K562 treated with DMSO at 1 percent for 24 hours (cell line): Measurements from ENCODE around the gene ARRB2. TPM values are rescaled to one million over a fixed set of nuclear protein-coding genes. Genes with fewer than 3 reads are reported as not detected.

ENCODE experiments used
- total RNA-seq: library from RNA; unstranded; fragments of 300-600 nt; gene quantifications from 2 replicates; pipeline ENCODE4 v1.2.3, GENCODE V29; 2022; ENCODE audit warnings: low read depth; ENCODE audit not compliant: insufficient read depth

Gene ARRB2
- 26.7 and 34.6 TPM in 2 replicates for total RNA-seq

DNA sequence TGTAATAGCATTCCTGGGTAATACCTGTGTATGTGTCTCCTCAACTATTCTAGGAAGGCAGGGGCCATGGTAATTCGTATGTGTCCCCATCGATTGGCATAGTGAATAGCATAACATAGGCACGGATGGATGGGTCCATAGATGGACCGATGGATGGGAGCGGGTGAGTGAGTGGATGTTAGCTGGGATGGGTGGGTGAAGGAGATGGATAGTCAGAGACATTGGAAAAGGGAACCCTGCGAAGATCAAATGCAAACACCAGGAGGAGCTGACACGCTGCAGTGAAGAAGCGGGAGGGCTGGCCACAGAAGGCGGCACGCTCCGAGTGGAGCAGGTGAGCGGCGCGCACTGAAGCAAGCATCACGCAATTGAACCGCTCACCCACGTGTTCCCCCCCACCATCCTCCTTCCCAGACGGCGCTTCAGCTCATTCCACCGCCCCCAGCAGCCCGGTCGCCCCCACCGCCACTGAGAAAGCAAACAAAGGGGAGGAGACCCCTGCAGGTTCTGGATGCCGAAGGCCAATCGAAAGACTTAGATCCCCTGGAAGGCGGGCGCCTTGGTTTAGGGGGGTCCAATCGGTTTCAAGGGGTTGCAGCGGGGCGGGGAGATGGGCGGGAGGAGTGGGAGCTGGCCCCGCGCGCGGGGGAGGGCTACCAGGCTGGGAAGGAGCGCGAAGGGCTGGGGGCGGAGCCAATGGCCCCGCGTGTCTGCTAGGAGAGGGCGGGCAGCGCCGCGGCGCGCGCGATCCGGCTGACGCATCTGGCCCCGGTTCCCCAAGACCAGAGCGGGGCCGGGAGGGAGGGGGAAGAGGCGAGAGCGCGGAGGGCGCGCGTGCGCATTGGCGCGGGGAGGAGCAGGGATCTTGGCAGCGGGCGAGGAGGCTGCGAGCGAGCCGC is at the start of gene ARRB2:
Gene ARRB2, plus strand, starts transcription at position 839 of the 899 bp plus-strand sequence. CDS start 90 bp downstream, outside the sequence.

DNA sequence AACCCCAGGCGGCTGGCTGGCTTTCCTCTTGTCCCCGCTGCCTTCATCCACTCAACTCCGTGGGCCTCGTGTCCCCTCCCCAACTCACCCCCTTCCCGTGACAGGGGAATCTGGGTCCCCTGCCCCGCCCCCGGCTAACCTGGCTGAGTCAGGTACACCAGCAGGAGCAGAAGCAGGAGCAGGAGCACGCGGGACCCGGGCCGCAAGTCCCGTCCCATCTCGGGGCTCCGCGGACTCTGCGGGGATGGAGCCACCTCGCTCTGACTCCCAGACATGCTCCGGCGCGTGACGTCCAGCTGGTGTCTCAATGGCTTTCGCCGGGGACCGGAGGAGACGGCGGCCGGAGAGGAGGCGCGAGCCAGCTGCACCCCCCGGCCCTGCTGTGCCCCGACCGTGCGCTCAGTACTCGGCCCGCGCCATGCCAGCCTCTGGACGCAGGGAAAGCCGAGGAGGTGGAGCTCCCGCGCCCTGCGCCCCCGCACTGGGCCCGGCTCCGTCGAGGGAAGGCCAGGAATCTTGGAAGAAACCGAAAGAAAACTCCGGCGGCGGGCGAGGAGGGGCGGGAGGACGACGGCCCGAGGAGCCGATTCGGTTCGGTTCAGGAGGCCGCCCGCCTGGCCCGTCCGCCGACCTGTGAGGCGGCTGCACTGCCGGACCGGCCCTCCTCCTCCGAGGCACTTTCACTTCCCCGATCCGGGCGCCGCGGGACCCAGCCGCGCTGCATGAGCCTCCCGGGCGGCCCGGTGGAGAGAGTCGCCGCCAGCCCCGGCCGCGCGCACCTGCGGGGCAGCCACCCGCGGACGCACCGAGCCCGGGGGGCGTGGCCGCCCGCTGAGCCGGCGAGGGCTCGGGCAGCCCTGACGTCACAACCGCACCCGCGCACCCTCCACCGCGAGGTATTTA is 28.9 kb downstream of the ARRB2 start, which contains the start of the genes CXCL16 and ZMYND15:
Gene CXCL16, minus strand, starts transcription at position 807 of the 903 bp plus-strand sequence. Its CDS starts 589 bp downstream, at position 218.
Gene ZMYND15, plus strand, starts transcription at position 712 of the 903 bp plus-strand sequence. CDS start 716 bp downstream, outside the sequence.

Other genes starting within 250 kb of the ARRB2 start
- 0.44 TPM in 1 of 2 replicates, not detected in the other for gene SPNS2, start 211.8 kb upstream of the ARRB2 start, total RNA-seq
- gene MYBBP1A, start 155.2 kb upstream of the ARRB2 start, total RNA-seq: 17.8 and 18.5 TPM in 2 replicates
- not detected in 2 replicates for gene GGT6, start 150.1 kb upstream of the ARRB2 start, total RNA-seq
- not detected in 2 replicates for gene SMTNL2, start 126.1 kb upstream of the ARRB2 start, total RNA-seq
- gene ALOX15, start 69.0 kb upstream of the ARRB2 start, total RNA-seq: not detected in 2 replicates
- 52.3 and 54.2 TPM in 2 replicates for gene PELP1, start 6.5 kb upstream of the ARRB2 start, total RNA-seq
- 10.4 and 13.5 TPM in 2 replicates for gene MED11, start 20.8 kb downstream of the ARRB2 start, total RNA-seq
- not detected in 2 replicates for gene ZMYND15, start 29.2 kb downstream of the ARRB2 start, total RNA-seq
- gene CXCL16, start 29.3 kb downstream of the ARRB2 start, total RNA-seq: 1.6 and 2.9 TPM in 2 replicates
- not detected in 2 replicates for gene TM4SF5, start 61.3 kb downstream of the ARRB2 start, total RNA-seq
- gene VMO1, start 75.7 kb downstream of the ARRB2 start, total RNA-seq: 1.9 TPM in 1 of 2 replicates, not detected in the other
- 1.3 TPM in 1 of 2 replicates, not detected in the other for gene GLTPD2, start 78.3 kb downstream of the ARRB2 start, total RNA-seq
- 162 and 175 TPM in 2 replicates for gene PSMB6, start 85.5 kb downstream of the ARRB2 start, total RNA-seq
- 8.9 and 9.0 TPM in 2 replicates for gene PLD2, start 96.5 kb downstream of the ARRB2 start, total RNA-seq
- gene MINK1, start 122.7 kb downstream of the ARRB2 start, total RNA-seq: 30.9 and 35.6 TPM in 2 replicates
- gene C17orf107, start 188.9 kb downstream of the ARRB2 start, total RNA-seq: 0.17 and 0.43 TPM in 2 replicates
- gene CHRNE, start 192.5 kb downstream of the ARRB2 start, total RNA-seq: 0.15 TPM in 1 of 2 replicates, not detected in the other
- 0.86 and 1.1 TPM in 2 replicates for gene GP1BA, start 221.6 kb downstream of the ARRB2 start, total RNA-seq
- gene SLC25A11, start 229.4 kb downstream of the ARRB2 start, total RNA-seq: 84.5 and 100 TPM in 2 replicates
- gene RNF167, start 229.6 kb downstream of the ARRB2 start, total RNA-seq: 46.4 and 53.2 TPM in 2 replicates
- gene PFN1, start 237.9 kb downstream of the ARRB2 start, total RNA-seq: 624 and 626 TPM in 2 replicates
- 9.5 and 10.7 TPM in 2 replicates for gene ENO3, start 240.5 kb downstream of the ARRB2 start, total RNA-seq